Psoas muscle (tissue), 8 donors: ENCODE measurements around the gene TMEM200A. TPM values are rescaled to one million over a fixed set of nuclear protein-coding genes. Genes with fewer than 3 reads are reported as not detected.

Experiments
- ATAC-seq, 4 donors: fragments of 200-7000 bp; cut with Tn5 transposase; one replicate each; pipeline ENCODE4 v1.9.1; 2020; ENCODE audit warnings: moderate library complexity in 3 of 4, mild to moderate bottlenecking in 2 of 4
- DNase-seq, 2 donors: peaks; one replicate each; pipeline ENCODE4 v3.0.0-alpha.2; 2020
- H3K27ac ChIP-seq: fragments of 200-600 bp; one replicate; pipeline ENCODE4 v1.8.0; 2022
- H3K27me3 ChIP-seq, 3 donors: fragments of 200-600 bp in 1 of 3; one replicate each; pipeline versions ENCODE4 v1.6.1 to v1.8.0; 2013 to 2022; ENCODE audit warnings: low read length in 2 of 3, mild to moderate bottlenecking in 2 of 3, moderate library complexity in 1 of 3; ENCODE audit not compliant: insufficient read depth in 3 of 3
- H3K36me3 ChIP-seq, 2 donors: fragments of 200-600 bp in 1 of 2; one replicate each; pipeline versions ENCODE4 v1.6.1 to v1.8.0; 2013 to 2022; ENCODE audit warnings: low read depth in 1 of 2, mild to moderate bottlenecking in 1 of 2, moderate library complexity in 1 of 2; ENCODE audit not compliant: insufficient read depth in 1 of 2
- H3K4me1 ChIP-seq: fragments of 200-600 bp; one replicate; pipeline ENCODE4 v1.8.0; 2022
- H3K4me3 ChIP-seq: fragments of 200-600 bp; one replicate; pipeline ENCODE4 v1.8.0; 2022; ENCODE audit warnings: mild to moderate bottlenecking
- H3K9me3 ChIP-seq: fragments of 200-600 bp; one replicate; pipeline ENCODE4 v1.8.0; 2022
- CTCF ChIP-seq: fragments of 200-600 bp; IDR thresholded peaks from one replicate; pipeline ENCODE4 v1.8.0; 2022; ENCODE audit warnings: antibody characterized with exemption
- WGBS, 3 donors: extraction: QIAGEN DNeasy Blood & Tissue Kit; methylation state at CpG; one replicate each; pipeline versions ENCODE4 v1.1.6 to v1.1.7; 2013; 5-methylcytosine and 5-hydroxymethylcytosine counted together
- intact Hi-C, 2 donors: fragments of 100-400 bp; cut with DNase I; formaldehyde crosslinking; loops; one replicate each; pipeline versions ENCODE4 v1.11.0 to v1.14.2; 2022
- polyA plus RNA-seq, 3 donors: library from polyadenylated mRNA; stranded (reverse); fragments of 200-250 nt; gene quantifications; one replicate each; pipeline ENCODE4 v1.2.3, GENCODE V29; 2013
- total RNA-seq, 4 donors: library from RNA; stranded (reverse); fragmentation: NEBNext Ultra II Directional in 2 of 4; extraction: Animal tissue kit (Norgen Biotek cat#: 25700) in 2 of 4; gene quantifications; one replicate each; pipeline versions ENCODE4 v1.2.1 to v1.2.4, GENCODE V29; 2021 to 2023
- donor health status: healthy with polysubstance abuse.
- donor health status: DM: no; HTN: no; CAD: no; lungs with moderate emphysema.
- donor health status: Bipolar disorder and iron deficiency.
- donor health status: healthy.
- donor health status: DM: yes; HTN: yes; CAD: no.
- donor health status: DM: no; HTN: no; CAD: no.
- donor health status: DM: no; HTN: no; CAD: no.
- donor health status: DM: yes; HTN: yes; CAD: no.

The TMEM200A gene
- total and polyA plus RNA-seq, 7 donors: 0.05 to 0.81 (median 0.12) TPM

GRCh38 chr6:130485870-130486269 lies 120.1 kb downstream of the TMEM200A start:
- H3K27ac ChIP-seq: no peak overlapping the region
- intact Hi-C loops: no loop called here
- H3K27me3 ChIP-seq: no peaks in the 10 kb centered on the region
- no peak overlapping the region for H3K4me3 ChIP-seq
- no peak for TF ChIP-seq CTCF
- H3K9me3 ChIP-seq: no peaks in the 10 kb centered on the region
- ATAC-seq (no peak), DNase-seq (no peak)
- 81 to 93% (median 87%) methylated on average over 3 of the region's 3 CpGs for WGBS, 3 donors
- no peaks in the 10 kb centered on the region for H3K36me3 ChIP-seq
- no peaks in the 10 kb centered on the region for H3K4me1 ChIP-seq

- WGBS, 3 donors: 66 to 77% (median 75%) methylated on average over 7 of the region's 7 CpGs
- no peak for TF ChIP-seq CTCF
- Histone ChIP-seq H3K27ac (no peak overlapping the region), H3K27me3 (no peaks in the 10 kb centered on the region), H3K9me3 (no peaks in the 10 kb centered on the region), H3K36me3 (no peaks in the 10 kb centered on the region), H3K4me3 (no peak overlapping the region), H3K4me1 (no peaks in the 10 kb centered on the region)
- ATAC-seq (no peak), DNase-seq (no peak)
- intact Hi-C loops: no loop called here
Measured at GRCh38 chr6:130486417-130486816, 120.6 kb downstream of the TMEM200A start.

GRCh38 chr6:130489514-130489913 lies 123.7 kb downstream of the TMEM200A start:
- WGBS, 3 donors: 76 to 92% (median 88%) methylated on average over 1 of the region's 1 CpG
- no peak for TF ChIP-seq CTCF
- ATAC-seq (no peak), DNase-seq (no peak)
- Histone ChIP-seq H3K4me3 (no peak overlapping the region), H3K27me3 (no peaks in the 10 kb centered on the region), H3K36me3 (no peaks in the 10 kb centered on the region), H3K4me1 (no peaks in the 10 kb centered on the region), H3K27ac (no peak overlapping the region), H3K9me3 (no peaks in the 10 kb centered on the region)
- intact Hi-C loops: no loop called here

Other genes with a start within 250 kb of the TMEM200A start
- under 1 TPM; 0.17 to 0.66 (median 0.36) TPM for gene SAMD3, start 143.1 kb upstream of the TMEM200A start, total RNA-seq
- gene SAMD3, start 143.1 kb upstream of the TMEM200A start, polyA plus RNA-seq: under 1 TPM in 1 of 3 donors, not detected in 2; 0.09 TPM